GM21737 (cell line): ENCODE results near the gene ARHGAP10.
"Not testable (repeated sequence)": the region's sequence is repeated elsewhere in the genome, so short reads cannot be mapped to it uniquely, and the experiment has no call there.

Experiments
- ATAC-seq: cut with Tn5 transposase; IDR thresholded peaks from one replicate; pipeline ENCODE4 v1.9.1; 2021; ENCODE audit warnings: mild to moderate bottlenecking, moderate library complexity; ENCODE audit not compliant: unreplicated experiment

The ARHGAP10 gene

GRCh38 chr4:148078061-148078460, 346.2 kb downstream of the ARHGAP10 start:
- no peak for ATAC-seq

GRCh38 chr4:148079961-148080360, 348.1 kb downstream of the ARHGAP10 start:
- ATAC-seq: no peak

GRCh38 chr4:148081267-148081666, 349.4 kb downstream of the ARHGAP10 start:
- no peak for ATAC-seq

GRCh38 chr4:148081745-148082144, 349.9 kb downstream of the ARHGAP10 start:
- no peak for ATAC-seq

GRCh38 chr4:148083073-148083472, 351.2 kb downstream of the ARHGAP10 start:
- not testable (repeated sequence) for ATAC-seq

- no peak for ATAC-seq
These were observed 357.7 kb downstream of the ARHGAP10 start for GRCh38 chr4:148089624-148090023.

GRCh38 chr4:148090029-148090428, 358.1 kb downstream of the ARHGAP10 start:
- ATAC-seq: no peak

GRCh38 chr4:148090503-148091476, 358.9 kb downstream of the ARHGAP10 start:
- ATAC-seq: no peak

- ATAC-seq: no peak
These were observed 360.0 kb downstream of the ARHGAP10 start for GRCh38 chr4:148091896-148092295.

- no peak for ATAC-seq
These were observed 360.6 kb downstream of the ARHGAP10 start for GRCh38 chr4:148092316-148093014.

GRCh38 chr4:148093065-148093464, 361.2 kb downstream of the ARHGAP10 start:
- no peak for ATAC-seq

GRCh38 chr4:148094149-148094548, 362.3 kb downstream of the ARHGAP10 start:
- no peak for ATAC-seq

GRCh38 chr4:148095346-148095923, 363.5 kb downstream of the ARHGAP10 start:
- no peak for ATAC-seq

GRCh38 chr4:148097801-148098200, 365.9 kb downstream of the ARHGAP10 start:
- ATAC-seq: no peak

GRCh38 chr4:148101235-148101634, 369.3 kb downstream of the ARHGAP10 start:
- ATAC-seq: no peak

GRCh38 chr4:148101790-148102189, 369.9 kb downstream of the ARHGAP10 start:
- ATAC-seq: no peak

- no peak for ATAC-seq
These were observed 371.9 kb downstream of the ARHGAP10 start for GRCh38 chr4:148103597-148104355.

- ATAC-seq: no peak
These were observed 376.9 kb downstream of the ARHGAP10 start for GRCh38 chr4:148108766-148109165.

- ATAC-seq: no peak
These were observed 377.3 kb downstream of the ARHGAP10 start for GRCh38 chr4:148109216-148109615.

- ATAC-seq: no peak
These were observed 378.3 kb downstream of the ARHGAP10 start for GRCh38 chr4:148110169-148110568.
